Activated B cell treated with CpG ODN at 0.5 μM for 24 hours (primary cell): ENCODE results near the gene TEX11. TPM values are rescaled to one million over a fixed set of nuclear protein-coding genes. Genes with fewer than 3 reads are reported as not detected.
"Not testable (repeated sequence)": the region's sequence is repeated elsewhere in the genome, so short reads cannot be mapped to it uniquely, and the experiment has no call there.

Source experiments
- ATAC-seq: fragments of 200-7000 bp; cut with Tn5 transposase; one replicate; pipeline ENCODE4 v1.10.0; 2021; ENCODE audit warnings: low read depth, mild to moderate bottlenecking, moderate library complexity
- CTCF ChIA-PET: fragments of 350-600 bp; sonication (Branson Sonifier 250); formaldehyde crosslinking; loops from one replicate; lab custom pipeline; 2021; ENCODE audit warnings: antibody characterized with exemption; lab: Charles Lee
- POLR2A ChIA-PET: fragments of 350-600 bp; sonication (Branson Sonifier 250); formaldehyde crosslinking; loops from one replicate; lab custom pipeline; 2021; ENCODE audit warnings: antibody characterized with exemption; lab: Charles Lee
- DNase-seq: peaks from one replicate; pipeline ENCODE4 v3.0.0; 2022
- H3K27ac Mint-ChIP-seq: one replicate; pipeline ENCODE4 v1.8.0; 2020; ENCODE audit warnings: mixed read lengths
- H3K27me3 Mint-ChIP-seq: one replicate; pipeline ENCODE4 v1.8.0; 2021; ENCODE audit warnings: mixed read lengths
- H3K36me3 Mint-ChIP-seq: one replicate; pipeline ENCODE4 v1.8.0; 2021; ENCODE audit warnings: low read depth, mixed read lengths
- H3K4me1 Mint-ChIP-seq: one replicate; pipeline ENCODE4 v1.8.0; 2021; ENCODE audit warnings: mixed read lengths
- H3K4me3 Mint-ChIP-seq: one replicate; pipeline ENCODE4 v1.8.0; 2020; ENCODE audit warnings: mild to moderate bottlenecking, mixed read lengths
- H3K9me3 Mint-ChIP-seq: one replicate; pipeline ENCODE4 v1.8.0; 2020; ENCODE audit warnings: mixed read lengths
- CTCF ChIP-seq: fragments of 200-600 bp; IDR thresholded peaks from one replicate; pipeline ENCODE4 v1.8.0; 2022; ENCODE audit warnings: antibody characterized with exemption, mild to moderate bottlenecking
- intact Hi-C: fragments of 100-400 bp; cut with micrococcal nuclease; formaldehyde crosslinking; loops from one replicate; pipeline ENCODE4 v1.15.1; 2024
- total RNA-seq: library from RNA; stranded (reverse); gene quantifications from 2 replicates; pipeline ENCODE4 v1.2.3, GENCODE V29; 2022

TEX11 gene
- total RNA-seq, 1 donor from 2014 or later = not detected

GRCh38 chrX:70664726-70665125 is 243.8 kb downstream of the TEX11 start:
- H3K4me3 Mint-ChIP-seq = no peak overlapping the region
- intact Hi-C loops = loop anchor here (1.0 to 5.0 kb wide), 3 partner anchors 212 to 1127 kb away; no protein-coding TSS in a partner anchor
- H3K4me1 Mint-ChIP-seq = no peaks in the 10 kb centered on the region
- no peak for TF ChIP-seq CTCF
- no peaks in the 10 kb centered on the region for H3K27me3 Mint-ChIP-seq
- CTCF ChIA-PET = interaction anchor here (1.0 to 1.1 kb wide), 2 partner anchors 153 to 231 kb away, joined by 3 read pairs; no protein-coding TSS in a partner anchor
- no peaks in the 10 kb centered on the region for H3K9me3 Mint-ChIP-seq
- no peak overlapping the region for H3K27ac Mint-ChIP-seq
- DNase-seq = no peak
- POLR2A ChIA-PET = no interaction called here
- ATAC-seq = no peak
- no peaks in the 10 kb centered on the region for H3K36me3 Mint-ChIP-seq

- H3K27ac Mint-ChIP-seq, H3K27me3 Mint-ChIP-seq, ATAC-seq, POLR2A ChIA-PET, DNase-seq, H3K4me3 Mint-ChIP-seq, H3K36me3 Mint-ChIP-seq, H3K9me3 Mint-ChIP-seq, H3K4me1 Mint-ChIP-seq, CTCF ChIA-PET: not testable (repeated sequence)
- intact Hi-C loops = loop anchor here (5.0 kb wide), 1 partner anchor 1124 kb away; no protein-coding TSS in a partner anchor
Measured at GRCh38 chrX:70661124-70661523, 247.4 kb downstream of the TEX11 start.

- intact Hi-C loops, CTCF ChIA-PET, POLR2A ChIA-PET, H3K36me3 Mint-ChIP-seq, DNase-seq, ATAC-seq, H3K9me3 Mint-ChIP-seq, H3K4me3 Mint-ChIP-seq, H3K4me1 Mint-ChIP-seq, H3K27me3 Mint-ChIP-seq, H3K27ac Mint-ChIP-seq: not testable (repeated sequence)
Measured at GRCh38 chrX:70657546-70657945, 251.0 kb downstream of the TEX11 start.

- intact Hi-C loops = no loop called here
- H3K27me3 Mint-ChIP-seq = no peaks in the 10 kb centered on the region
- H3K27ac Mint-ChIP-seq = no peak overlapping the region
- no peaks in the 10 kb centered on the region for H3K4me1 Mint-ChIP-seq
- no peak for DNase-seq
- no peak overlapping the region for H3K4me3 Mint-ChIP-seq
- no peak for ATAC-seq
- H3K9me3 Mint-ChIP-seq = no peaks in the 10 kb centered on the region
- no peak for TF ChIP-seq CTCF
- no peaks in the 10 kb centered on the region for H3K36me3 Mint-ChIP-seq
- CTCF ChIA-PET = no interaction called here
- POLR2A ChIA-PET = no interaction called here
Measured at GRCh38 chrX:70656304-70656703, 252.2 kb downstream of the TEX11 start.

- ATAC-seq, H3K4me1 Mint-ChIP-seq, CTCF ChIA-PET, POLR2A ChIA-PET, H3K9me3 Mint-ChIP-seq, H3K27ac Mint-ChIP-seq, H3K27me3 Mint-ChIP-seq, intact Hi-C loops, H3K36me3 Mint-ChIP-seq, DNase-seq, H3K4me3 Mint-ChIP-seq: not testable (repeated sequence)
Measured at GRCh38 chrX:70647910-70648309, 260.6 kb downstream of the TEX11 start.

GRCh38 chrX:70636218-70636617 is 272.3 kb downstream of the TEX11 start:
- POLR2A ChIA-PET = no interaction called here
- no peaks in the 10 kb centered on the region for H3K4me1 Mint-ChIP-seq
- H3K27me3 Mint-ChIP-seq = peaks cover 3% of the 10 kb centered on the region
- TF ChIP-seq CTCF = no peak
- H3K36me3 Mint-ChIP-seq = no peaks in the 10 kb centered on the region
- peaks cover 2% of the 10 kb centered on the region for H3K9me3 Mint-ChIP-seq
- no peak overlapping the region for H3K4me3 Mint-ChIP-seq
- no peak overlapping the region for H3K27ac Mint-ChIP-seq
- intact Hi-C loops = no loop called here
- DNase-seq = no peak
- CTCF ChIA-PET = no interaction called here
- ATAC-seq = no peak

- Mint-ChIP-seq H3K27me3 (peaks cover 3% of the 10 kb centered on the region), H3K36me3 (no peaks in the 10 kb centered on the region), H3K9me3 (peaks cover 2% of the 10 kb centered on the region), H3K27ac (no peak overlapping the region), H3K4me1 (no peaks in the 10 kb centered on the region), H3K4me3 (no peak overlapping the region)
- TF ChIP-seq CTCF = no peak
- intact Hi-C loops = no loop called here
- ChIA-PET CTCF (no interaction called here), POLR2A (no interaction called here)
- ATAC-seq (no peak), DNase-seq (no peak)
Measured at GRCh38 chrX:70635669-70636068, 272.8 kb downstream of the TEX11 start.
